ENCODE results near the gene TGFBR3. TPM values are rescaled to one million over a fixed set of nuclear protein-coding genes. Genes with fewer than 3 reads are reported as not detected.
A peak's percentile ranks its signal among the peaks of the same experiment; 100 is the strongest.

Gene TGFBR3
- total and polyA plus RNA-seq, 9 of the 15 experiments (the other 6 are each of a cell fraction or from before 2014, with no cell fraction given) = 3.6 to 32.4 (median 15.6) TPM

- no peak for DNase-seq (ENCODE audit: extremely low read depth in 1 of 4, low spot score in 3 of 4)
- H3K9me3 ChIP-seq (replicated peaks; ENCODE audit: control insufficient read depth, insufficient read depth, low read depth, low read length) = no peaks in the 10 kb centered on the region
- no peak overlapping the region for H3K4me3 ChIP-seq
- peaks cover 6 to 19% of the 10 kb centered on the region in 2 experiments; a peak in 4 of 5 replicates for H3K4me1 ChIP-seq (replicated peaks in 1 of 2; ENCODE audit: control insufficient read depth in 2 of 2, insufficient read depth in 2 of 2, low read length in 2 of 2)
- no peaks in the 10 kb centered on the region for H4K20me1 ChIP-seq (replicated peaks; ENCODE audit: control insufficient read depth, insufficient read depth, low read length)
- no peak for FAIRE-seq
- ChIA-PET POLR2A (interaction anchor here (1.0 to 1.4 kb wide), 2 partner anchors 9 to 372 kb away, joined by 3 to 4 read pairs; no protein-coding TSS in a partner anchor), CTCF (ENCODE audit: low intra/inter-chr PET ratio) (interaction anchor here (0.5 kb wide), 1 partner anchor 109 kb away, joined by 6 read pairs; no protein-coding TSS in a partner anchor)
- no peak for TF ChIP-seq MBD1 (CRISPR knock-in tag; IDR thresholded peaks at IDR 0.05)
- TF ChIP-seq PHTF2 (CRISPR knock-in tag; IDR thresholded peaks at IDR 0.05) = no peak
- TF ChIP-seq NR2C2 (CRISPR knock-in tag; IDR thresholded peaks at IDR 0.05) = no peak
- no peak for TF ChIP-seq NR2C2 (tag; IDR thresholded peaks at IDR 0.05)
- TF ChIP-seq RCOR1 (IDR thresholded peaks at IDR 0.05; ENCODE audit: borderline replicate concordance in 1 of 2, low read depth in 2 of 2, low read length in 2 of 2) = peak in 1 of 2 experiments; percentile 39; a peak in 1 of 4 replicates
- H2AFZ ChIP-seq (ENCODE audit: low read depth, low read length) = no peak overlapping the region
- H3K4me2 ChIP-seq (ENCODE audit: insufficient read depth, low read length) = no peak overlapping the region
- H3K27ac ChIP-seq (ENCODE audit: extremely low read depth, low read depth, low read length) = no peak overlapping the region
- intact Hi-C loops (cut with micrococcal nuclease) (loop anchor here (5.0 to 10.0 kb wide), 2 partner anchors 88 to 175 kb away; no protein-coding TSS in a partner anchor), in situ Hi-C loops (cut with MboI) (no loop called here)
- no peaks in the 10 kb centered on the region for H3K27me3 ChIP-seq (ENCODE audit: control insufficient read depth in 2 of 2, insufficient read depth in 2 of 2, low read length in 2 of 2)
- H3K9ac ChIP-seq (ENCODE audit: insufficient read depth in 1 of 2, low read depth in 2 of 2, low read length in 2 of 2) = no peak overlapping the region
- no peak for ATAC-seq
- no TSS peak for BruUV-seq (replicated peaks)
- H3K79me2 ChIP-seq (ENCODE audit: control insufficient read depth, insufficient read depth, low read length) = peaks cover 9% of the 10 kb centered on the region
- peaks cover 4% of the 10 kb centered on the region; the same call in 1 of the 3 replicates for H3K36me3 ChIP-seq (ENCODE audit: control insufficient read depth, insufficient read depth, low read length)
- H3K9me1 ChIP-seq (ENCODE audit: control insufficient read depth, insufficient read depth, low read length) = no peaks in the 10 kb centered on the region
- WGBS (ENCODE audit: insufficient coverage, low coverage, missing lambda C conversion rate) = 57% methylated on average over 4 of the region's 5 CpGs
Observed at GRCh38 chr1:91889717-91890459, 3.9 kb upstream of the TGFBR3 start.
